HEK293 (cell line): Measurements from ENCODE around the gene ZNF646.

Source experiments
- KLF16 ChIP-seq: fragments of 450-650 bp; formaldehyde crosslinking; IDR thresholded peaks from 2 replicates; pipeline ENCODE4 v1.5.1; 2017; ENCODE audit warnings: missing biosample characterization, missing genetic modification characterization
- MZF1 ChIP-seq: fragments of 450-650 bp; formaldehyde crosslinking; IDR thresholded peaks from 2 replicates; pipeline ENCODE4 v1.5.1; 2017; ENCODE audit warnings: missing biosample characterization, missing genetic modification characterization, borderline replicate concordance
- SP2 ChIP-seq: fragments of 450-650 bp; formaldehyde crosslinking; IDR thresholded peaks from 2 replicates; pipeline ENCODE4 v1.5.1; 2016; ENCODE audit warnings: missing biosample characterization, missing genetic modification characterization
- ZFHX2 ChIP-seq: fragments of 450-650 bp; formaldehyde crosslinking; conservative IDR thresholded peaks from 2 replicates; pipeline ENCODE4 v1.5.1; 2016; ENCODE audit warnings: missing biosample characterization, missing genetic modification characterization
- ZNF146 ChIP-seq: fragments of 450-650 bp; formaldehyde crosslinking; IDR thresholded peaks from 2 replicates; pipeline ENCODE4 v1.5.1; 2016; ENCODE audit warnings: missing biosample characterization, missing genetic modification characterization
- ZNF202 ChIP-seq: fragments of 450-650 bp; formaldehyde crosslinking; IDR thresholded peaks from 2 replicates; pipeline ENCODE4 v1.5.1; 2016; ENCODE audit warnings: missing biosample characterization, missing genetic modification characterization, borderline replicate concordance
- ZNF558 ChIP-seq: fragments of 450-650 bp; formaldehyde crosslinking; IDR thresholded peaks from 2 replicates; pipeline ENCODE4 v1.5.1; 2016; ENCODE audit warnings: missing biosample characterization, missing genetic modification characterization
- ZNF747 ChIP-seq: fragments of 450-650 bp; formaldehyde crosslinking; IDR thresholded peaks from 2 replicates; pipeline ENCODE4 v1.5.1; 2016; ENCODE audit warnings: missing biosample characterization, missing genetic modification characterization
- ZNF830 ChIP-seq: fragments of 450-650 bp; IDR thresholded peaks from 2 replicates; pipeline ENCODE4 v1.5.0; 2018; ENCODE audit warnings: missing biosample characterization, missing genetic modification characterization, low read depth, mild to moderate bottlenecking, moderate library complexity
- TF ChIP-seq, protein P1 (sequence below): sonication (generic); formaldehyde crosslinking; IDR thresholded peaks from 2 replicates; pipeline ENCODE4 v1.8.1; 2022; ENCODE audit warnings: mild to moderate bottlenecking, moderate library complexity, missing genetic modification reagents
- TF ChIP-seq, protein P2 (sequence below): fragments of 450-650 bp; formaldehyde crosslinking; IDR thresholded peaks from 2 replicates; pipeline ENCODE4 v1.5.1; 2016; ENCODE audit warnings: missing biosample characterization, missing genetic modification characterization
- TF ChIP-seq, protein P3 (sequence below): fragments of 450-650 bp; formaldehyde crosslinking; IDR thresholded peaks from 2 replicates; pipeline ENCODE4 v1.5.1; 2017; ENCODE audit warnings: missing biosample characterization, missing genetic modification characterization

DNA sequence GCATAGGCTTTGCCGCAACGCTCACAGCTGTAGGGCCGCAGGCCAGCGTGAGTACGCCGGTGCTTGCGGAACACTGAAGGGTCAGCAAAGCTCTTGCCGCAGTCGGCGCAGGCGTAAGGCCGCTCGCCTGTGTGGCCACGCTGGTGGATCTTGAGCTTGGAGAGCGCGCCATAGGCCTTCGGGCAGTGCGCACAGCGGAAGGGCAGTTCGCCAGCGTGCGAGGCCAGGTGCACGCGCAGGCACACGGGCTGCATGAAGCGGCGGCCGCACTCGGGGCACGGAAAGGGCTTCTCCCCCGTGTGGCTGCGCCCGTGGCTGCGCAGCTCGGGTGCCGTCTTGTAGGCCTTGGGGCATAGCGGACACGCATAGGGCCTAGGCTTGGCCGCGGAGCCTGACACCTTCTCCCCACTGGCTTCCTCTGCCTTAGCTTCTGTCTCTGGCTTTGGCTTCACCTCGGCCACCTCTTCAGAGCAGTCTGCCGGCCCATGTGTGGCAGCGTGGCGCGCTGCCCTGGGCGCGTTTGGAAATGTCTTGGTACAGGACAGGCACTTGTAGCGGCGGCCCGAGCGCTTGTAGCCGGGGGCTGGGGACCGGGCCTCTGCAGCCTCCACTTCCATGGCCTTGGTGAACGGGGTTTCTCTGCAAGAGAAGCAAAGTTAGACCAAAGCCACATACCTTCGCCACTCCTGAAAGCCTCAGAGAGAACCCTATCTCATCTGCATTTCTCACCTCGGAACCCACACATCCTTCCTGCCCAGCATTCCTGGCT, 10.2 kb upstream of the ZNF646 start:
- TF ChIP-seq, protein P1, sequence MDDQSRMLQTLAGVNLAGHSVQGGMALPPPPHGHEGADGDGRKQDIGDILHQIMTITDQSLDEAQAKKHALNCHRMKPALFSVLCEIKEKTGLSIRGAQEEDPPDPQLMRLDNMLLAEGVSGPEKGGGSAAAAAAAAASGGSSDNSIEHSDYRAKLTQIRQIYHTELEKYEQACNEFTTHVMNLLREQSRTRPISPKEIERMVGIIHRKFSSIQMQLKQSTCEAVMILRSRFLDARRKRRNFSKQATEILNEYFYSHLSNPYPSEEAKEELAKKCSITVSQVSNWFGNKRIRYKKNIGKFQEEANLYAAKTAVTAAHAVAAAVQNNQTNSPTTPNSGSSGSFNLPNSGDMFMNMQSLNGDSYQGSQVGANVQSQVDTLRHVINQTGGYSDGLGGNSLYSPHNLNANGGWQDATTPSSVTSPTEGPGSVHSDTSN (CRISPR knock-in tag): no peak
- TF ChIP-seq SP2 (tag by site-specific recombination): no peak
- TF ChIP-seq KLF16 (tag by site-specific recombination): no peak
- TF ChIP-seq, protein P2, sequence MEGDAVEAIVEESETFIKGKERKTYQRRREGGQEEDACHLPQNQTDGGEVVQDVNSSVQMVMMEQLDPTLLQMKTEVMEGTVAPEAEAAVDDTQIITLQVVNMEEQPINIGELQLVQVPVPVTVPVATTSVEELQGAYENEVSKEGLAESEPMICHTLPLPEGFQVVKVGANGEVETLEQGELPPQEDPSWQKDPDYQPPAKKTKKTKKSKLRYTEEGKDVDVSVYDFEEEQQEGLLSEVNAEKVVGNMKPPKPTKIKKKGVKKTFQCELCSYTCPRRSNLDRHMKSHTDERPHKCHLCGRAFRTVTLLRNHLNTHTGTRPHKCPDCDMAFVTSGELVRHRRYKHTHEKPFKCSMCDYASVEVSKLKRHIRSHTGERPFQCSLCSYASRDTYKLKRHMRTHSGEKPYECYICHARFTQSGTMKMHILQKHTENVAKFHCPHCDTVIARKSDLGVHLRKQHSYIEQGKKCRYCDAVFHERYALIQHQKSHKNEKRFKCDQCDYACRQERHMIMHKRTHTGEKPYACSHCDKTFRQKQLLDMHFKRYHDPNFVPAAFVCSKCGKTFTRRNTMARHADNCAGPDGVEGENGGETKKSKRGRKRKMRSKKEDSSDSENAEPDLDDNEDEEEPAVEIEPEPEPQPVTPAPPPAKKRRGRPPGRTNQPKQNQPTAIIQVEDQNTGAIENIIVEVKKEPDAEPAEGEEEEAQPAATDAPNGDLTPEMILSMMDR: no peak
- no peak for TF ChIP-seq ZNF202
- no peak for TF ChIP-seq MZF1
- TF ChIP-seq ZNF146 (tag by site-specific recombination): no peak
- TF ChIP-seq ZFHX2 (tag by site-specific recombination): no peak
- TF ChIP-seq ZNF558 (tag by site-specific recombination): no peak
- TF ChIP-seq, protein P3, sequence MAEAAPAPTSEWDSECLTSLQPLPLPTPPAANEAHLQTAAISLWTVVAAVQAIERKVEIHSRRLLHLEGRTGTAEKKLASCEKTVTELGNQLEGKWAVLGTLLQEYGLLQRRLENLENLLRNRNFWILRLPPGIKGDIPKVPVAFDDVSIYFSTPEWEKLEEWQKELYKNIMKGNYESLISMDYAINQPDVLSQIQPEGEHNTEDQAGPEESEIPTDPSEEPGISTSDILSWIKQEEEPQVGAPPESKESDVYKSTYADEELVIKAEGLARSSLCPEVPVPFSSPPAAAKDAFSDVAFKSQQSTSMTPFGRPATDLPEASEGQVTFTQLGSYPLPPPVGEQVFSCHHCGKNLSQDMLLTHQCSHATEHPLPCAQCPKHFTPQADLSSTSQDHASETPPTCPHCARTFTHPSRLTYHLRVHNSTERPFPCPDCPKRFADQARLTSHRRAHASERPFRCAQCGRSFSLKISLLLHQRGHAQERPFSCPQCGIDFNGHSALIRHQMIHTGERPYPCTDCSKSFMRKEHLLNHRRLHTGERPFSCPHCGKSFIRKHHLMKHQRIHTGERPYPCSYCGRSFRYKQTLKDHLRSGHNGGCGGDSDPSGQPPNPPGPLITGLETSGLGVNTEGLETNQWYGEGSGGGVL (tag by site-specific recombination): no peak
- no peak for TF ChIP-seq ZNF747 (tag by site-specific recombination)
- no peak for TF ChIP-seq ZNF830
